ENCODE results near the gene PDCD1LG2.

The PDCD1LG2 gene

GRCh38 chr9:5596173-5596572, 85.8 kb downstream of the PDCD1LG2 start:
- Histone ChIP-seq H3K4me1 (ENCODE audit: control insufficient read depth, low read depth, low read length) (no peaks in the 10 kb centered on the region), H3K9me3 (ENCODE audit: control insufficient read depth, low read depth, low read length) (no peaks in the 10 kb centered on the region), H3K4me3 (ENCODE audit: low read length) (no peak overlapping the region), H3K27ac (ENCODE audit: low read length) (no peak overlapping the region), H3K9ac (ENCODE audit: low read length) (no peak overlapping the region), H3K27me3 (ENCODE audit: control insufficient read depth, insufficient read depth, low read length) (no peaks in the 10 kb centered on the region), H3K36me3 (ENCODE audit: control insufficient read depth, low read depth, low read length) (no peaks in the 10 kb centered on the region)

- no peaks in the 10 kb centered on the region for H3K27me3 ChIP-seq (ENCODE audit: control insufficient read depth, insufficient read depth, low read length)
- no peaks in the 10 kb centered on the region for H3K36me3 ChIP-seq (ENCODE audit: control insufficient read depth, low read depth, low read length)
- no peaks in the 10 kb centered on the region for H3K4me1 ChIP-seq (ENCODE audit: control insufficient read depth, low read depth, low read length)
- H3K4me3 ChIP-seq (ENCODE audit: low read length), result no peak overlapping the region
- no peak overlapping the region for H3K9ac ChIP-seq (ENCODE audit: low read length)
- H3K9me3 ChIP-seq (ENCODE audit: control insufficient read depth, low read depth, low read length), result no peaks in the 10 kb centered on the region
- no peak overlapping the region for H3K27ac ChIP-seq (ENCODE audit: low read length)
Observed at GRCh38 chr9:5608298-5609225, 98.2 kb downstream of the PDCD1LG2 start.

- no peaks in the 10 kb centered on the region for H3K36me3 ChIP-seq (ENCODE audit: control insufficient read depth, low read depth, low read length)
- H3K27me3 ChIP-seq (ENCODE audit: control insufficient read depth, insufficient read depth, low read length), result no peaks in the 10 kb centered on the region
- H3K27ac ChIP-seq (ENCODE audit: low read length), result no peak overlapping the region
- H3K4me1 ChIP-seq (ENCODE audit: control insufficient read depth, low read depth, low read length), result no peaks in the 10 kb centered on the region
- H3K9me3 ChIP-seq (ENCODE audit: control insufficient read depth, low read depth, low read length), result no peaks in the 10 kb centered on the region
- H3K9ac ChIP-seq (ENCODE audit: low read length), result no peak overlapping the region
- no peak overlapping the region for H3K4me3 ChIP-seq (ENCODE audit: low read length)
Observed at GRCh38 chr9:5609226-5609596, 98.9 kb downstream of the PDCD1LG2 start.

GRCh38 chr9:5610491-5610890, 100.2 kb downstream of the PDCD1LG2 start:
- Histone ChIP-seq H3K9ac (ENCODE audit: low read length) (no peak overlapping the region), H3K27ac (ENCODE audit: low read length) (no peak overlapping the region), H3K9me3 (ENCODE audit: control insufficient read depth, low read depth, low read length) (no peaks in the 10 kb centered on the region), H3K27me3 (ENCODE audit: control insufficient read depth, insufficient read depth, low read length) (no peaks in the 10 kb centered on the region), H3K4me1 (ENCODE audit: control insufficient read depth, low read depth, low read length) (peaks cover 4% of the 10 kb centered on the region), H3K36me3 (ENCODE audit: control insufficient read depth, low read depth, low read length) (no peaks in the 10 kb centered on the region), H3K4me3 (ENCODE audit: low read length) (no peak overlapping the region)

- no peaks in the 10 kb centered on the region for H3K9me3 ChIP-seq (ENCODE audit: control insufficient read depth, low read depth, low read length)
- no peaks in the 10 kb centered on the region for H3K36me3 ChIP-seq (ENCODE audit: control insufficient read depth, low read depth, low read length)
- H3K9ac ChIP-seq (ENCODE audit: low read length), result no peak overlapping the region
- no peaks in the 10 kb centered on the region for H3K27me3 ChIP-seq (ENCODE audit: control insufficient read depth, insufficient read depth, low read length)
- no peak overlapping the region for H3K4me3 ChIP-seq (ENCODE audit: low read length)
- peaks cover 4% of the 10 kb centered on the region for H3K4me1 ChIP-seq (ENCODE audit: control insufficient read depth, low read depth, low read length)
- H3K27ac ChIP-seq (ENCODE audit: low read length), result no peak overlapping the region
Observed at GRCh38 chr9:5611321-5612184, 101.2 kb downstream of the PDCD1LG2 start.

- H3K27ac ChIP-seq (ENCODE audit: low read length), result no peak overlapping the region
- no peak overlapping the region for H3K4me3 ChIP-seq (ENCODE audit: low read length)
- no peaks in the 10 kb centered on the region for H3K9me3 ChIP-seq (ENCODE audit: control insufficient read depth, low read depth, low read length)
- H3K27me3 ChIP-seq (ENCODE audit: control insufficient read depth, insufficient read depth, low read length), result no peaks in the 10 kb centered on the region
- H3K4me1 ChIP-seq (ENCODE audit: control insufficient read depth, low read depth, low read length), result peaks cover 4% of the 10 kb centered on the region
- H3K9ac ChIP-seq (ENCODE audit: low read length), result no peak overlapping the region
- H3K36me3 ChIP-seq (ENCODE audit: control insufficient read depth, low read depth, low read length), result no peaks in the 10 kb centered on the region
Observed at GRCh38 chr9:5612185-5612530, 101.8 kb downstream of the PDCD1LG2 start.

- peaks cover 4% of the 10 kb centered on the region for H3K4me1 ChIP-seq (ENCODE audit: control insufficient read depth, low read depth, low read length)
- H3K9ac ChIP-seq (ENCODE audit: low read length), result no peak overlapping the region
- no peaks in the 10 kb centered on the region for H3K27me3 ChIP-seq (ENCODE audit: control insufficient read depth, insufficient read depth, low read length)
- no peak overlapping the region for H3K4me3 ChIP-seq (ENCODE audit: low read length)
- H3K27ac ChIP-seq (ENCODE audit: low read length), result no peak overlapping the region
- H3K36me3 ChIP-seq (ENCODE audit: control insufficient read depth, low read depth, low read length), result no peaks in the 10 kb centered on the region
- H3K9me3 ChIP-seq (ENCODE audit: control insufficient read depth, low read depth, low read length), result no peaks in the 10 kb centered on the region
Observed at GRCh38 chr9:5614192-5614591, 103.9 kb downstream of the PDCD1LG2 start.

- Histone ChIP-seq H3K4me1 (ENCODE audit: control insufficient read depth, low read depth, low read length) (peaks cover 4% of the 10 kb centered on the region), H3K9ac (ENCODE audit: low read length) (no peak overlapping the region), H3K4me3 (ENCODE audit: low read length) (no peak overlapping the region), H3K36me3 (ENCODE audit: control insufficient read depth, low read depth, low read length) (no peaks in the 10 kb centered on the region), H3K9me3 (ENCODE audit: control insufficient read depth, low read depth, low read length) (no peaks in the 10 kb centered on the region), H3K27ac (ENCODE audit: low read length) (no peak overlapping the region), H3K27me3 (ENCODE audit: control insufficient read depth, insufficient read depth, low read length) (no peaks in the 10 kb centered on the region)
Observed at GRCh38 chr9:5614985-5615384, 104.7 kb downstream of the PDCD1LG2 start.

- H3K27me3 ChIP-seq (ENCODE audit: control insufficient read depth, insufficient read depth, low read length), result no peaks in the 10 kb centered on the region
- no peaks in the 10 kb centered on the region for H3K36me3 ChIP-seq (ENCODE audit: control insufficient read depth, low read depth, low read length)
- H3K4me3 ChIP-seq (ENCODE audit: low read length), result no peak overlapping the region
- H3K4me1 ChIP-seq (ENCODE audit: control insufficient read depth, low read depth, low read length), result peaks cover 4% of the 10 kb centered on the region
- no peak overlapping the region for H3K9ac ChIP-seq (ENCODE audit: low read length)
- no peak overlapping the region for H3K27ac ChIP-seq (ENCODE audit: low read length)
- H3K9me3 ChIP-seq (ENCODE audit: control insufficient read depth, low read depth, low read length), result no peaks in the 10 kb centered on the region
Observed at GRCh38 chr9:5617749-5618148, 107.4 kb downstream of the PDCD1LG2 start.

- no peaks in the 10 kb centered on the region for H3K4me1 ChIP-seq (ENCODE audit: control insufficient read depth, low read depth, low read length)
- H3K27me3 ChIP-seq (ENCODE audit: control insufficient read depth, insufficient read depth, low read length), result no peaks in the 10 kb centered on the region
- no peaks in the 10 kb centered on the region for H3K36me3 ChIP-seq (ENCODE audit: control insufficient read depth, low read depth, low read length)
- no peak overlapping the region for H3K4me3 ChIP-seq (ENCODE audit: low read length)
- no peak overlapping the region for H3K27ac ChIP-seq (ENCODE audit: low read length)
- H3K9ac ChIP-seq (ENCODE audit: low read length), result no peak overlapping the region
- H3K9me3 ChIP-seq (ENCODE audit: control insufficient read depth, low read depth, low read length), result no peaks in the 10 kb centered on the region
Observed at GRCh38 chr9:5620494-5620893, 110.2 kb downstream of the PDCD1LG2 start.

Measured in iPS-18a (cell line).